Choroid plexus epithelial cell (primary cell): ENCODE measurements around the gene CST7.

Experiments used
- DNase-seq: peaks from one replicate; pipeline ENCODE4 v3.0.0-alpha.2; 2010; ENCODE audit warnings: low read depth
- H3K4me3 ChIP-seq: 2 replicates; pipeline ENCODE4 v1.5.1; 2011; ENCODE audit warnings: low read depth, mild to moderate bottlenecking, control low read depth, low read length, moderate library complexity
- TF ChIP-seq, protein P1 (sequence below): conservative IDR thresholded peaks from 2 replicates; pipeline ENCODE4 v1.5.1; 2011; ENCODE audit warnings: low read depth, mild to moderate bottlenecking, control low read depth, inconsistent platforms, low read length, moderate library complexity

Gene CST7

DNA sequence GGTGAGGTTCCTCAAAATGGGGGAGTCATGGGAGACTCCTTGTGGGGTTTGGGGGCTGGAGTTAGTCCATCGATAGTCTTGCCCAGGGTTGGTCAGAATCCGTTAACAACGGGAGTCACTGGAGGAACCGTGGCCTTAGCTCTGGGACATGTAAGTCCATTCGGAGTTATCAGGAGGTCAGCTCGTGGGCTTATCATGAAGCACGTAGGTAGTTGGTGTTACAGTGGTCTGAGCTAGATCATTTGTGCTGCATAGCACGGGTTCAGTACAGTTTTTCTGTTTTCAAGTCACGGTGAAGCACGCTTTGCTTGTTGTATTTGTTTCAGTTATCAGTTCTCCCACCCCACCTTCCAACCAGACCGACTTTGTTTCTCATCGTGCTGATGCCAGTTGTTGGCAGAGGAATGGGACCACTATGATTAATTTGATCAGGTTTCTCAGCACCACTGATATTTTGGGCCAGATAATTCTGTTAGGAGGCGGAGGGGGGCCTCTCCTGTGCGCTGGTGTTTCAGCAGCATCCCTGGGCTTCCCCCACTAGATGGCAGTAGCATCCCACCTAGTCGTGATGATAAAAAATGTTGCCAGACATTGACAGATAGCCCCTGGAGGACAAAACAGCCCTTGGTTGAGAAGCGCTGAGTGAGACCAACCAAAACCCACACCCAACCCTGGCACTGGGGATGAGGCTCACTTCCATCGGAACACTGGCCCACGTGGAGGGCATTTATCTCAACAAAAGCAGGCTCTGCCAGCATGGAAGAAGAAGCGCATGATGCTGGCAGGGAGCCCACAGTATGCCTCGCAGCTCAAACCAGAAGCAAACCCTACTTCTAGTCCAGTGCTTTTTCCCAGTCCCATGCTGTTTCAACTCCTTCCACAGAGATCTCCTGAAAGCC lies 45.6 kb downstream of the CST7 start:
- TF ChIP-seq, protein P1, sequence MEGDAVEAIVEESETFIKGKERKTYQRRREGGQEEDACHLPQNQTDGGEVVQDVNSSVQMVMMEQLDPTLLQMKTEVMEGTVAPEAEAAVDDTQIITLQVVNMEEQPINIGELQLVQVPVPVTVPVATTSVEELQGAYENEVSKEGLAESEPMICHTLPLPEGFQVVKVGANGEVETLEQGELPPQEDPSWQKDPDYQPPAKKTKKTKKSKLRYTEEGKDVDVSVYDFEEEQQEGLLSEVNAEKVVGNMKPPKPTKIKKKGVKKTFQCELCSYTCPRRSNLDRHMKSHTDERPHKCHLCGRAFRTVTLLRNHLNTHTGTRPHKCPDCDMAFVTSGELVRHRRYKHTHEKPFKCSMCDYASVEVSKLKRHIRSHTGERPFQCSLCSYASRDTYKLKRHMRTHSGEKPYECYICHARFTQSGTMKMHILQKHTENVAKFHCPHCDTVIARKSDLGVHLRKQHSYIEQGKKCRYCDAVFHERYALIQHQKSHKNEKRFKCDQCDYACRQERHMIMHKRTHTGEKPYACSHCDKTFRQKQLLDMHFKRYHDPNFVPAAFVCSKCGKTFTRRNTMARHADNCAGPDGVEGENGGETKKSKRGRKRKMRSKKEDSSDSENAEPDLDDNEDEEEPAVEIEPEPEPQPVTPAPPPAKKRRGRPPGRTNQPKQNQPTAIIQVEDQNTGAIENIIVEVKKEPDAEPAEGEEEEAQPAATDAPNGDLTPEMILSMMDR = peak; percentile 96
- no peak overlapping the region for H3K4me3 ChIP-seq

DNA sequence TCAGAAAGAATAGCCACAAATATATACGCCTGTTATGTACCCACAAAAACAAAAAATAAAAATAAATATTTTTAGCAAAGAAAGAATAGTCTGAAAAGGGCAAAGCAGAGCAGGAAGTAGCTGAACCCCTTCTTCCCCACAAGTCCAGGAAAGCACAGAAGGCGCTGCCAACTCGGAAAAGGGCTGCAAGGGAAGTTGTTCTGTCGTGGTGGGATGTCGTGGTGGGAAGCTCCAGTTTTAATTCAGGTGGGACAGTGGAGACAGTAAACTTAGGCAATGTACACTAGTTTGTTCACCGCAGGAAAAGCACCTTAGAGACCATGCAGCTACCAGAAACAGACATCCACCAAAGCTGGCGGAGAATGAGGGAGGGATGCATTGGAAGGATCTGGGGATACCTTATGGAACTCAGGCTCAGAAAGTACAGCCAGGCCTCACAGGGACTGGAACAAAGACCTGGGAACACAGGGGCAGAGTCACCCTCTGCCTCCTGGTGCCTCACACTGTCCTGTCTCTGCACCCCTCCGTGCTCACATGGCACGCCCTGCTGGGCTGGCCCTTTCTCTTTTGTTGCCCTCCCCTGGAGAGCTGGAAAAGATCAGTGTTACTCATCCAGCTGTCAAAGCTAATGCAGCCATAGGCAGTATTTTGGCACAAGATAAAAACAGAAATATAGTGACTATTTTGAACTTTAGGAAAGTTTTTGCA lies 46.8 kb downstream of the CST7 start:
- peak; percentile 17 for DNase-seq
- TF ChIP-seq, protein P1 = no peak
- H3K4me3 ChIP-seq = no peak overlapping the region

More for the DNA sequence above, 45.6 kb downstream of the CST7 start:
- DNase-seq = peak; percentile 82

DNA sequence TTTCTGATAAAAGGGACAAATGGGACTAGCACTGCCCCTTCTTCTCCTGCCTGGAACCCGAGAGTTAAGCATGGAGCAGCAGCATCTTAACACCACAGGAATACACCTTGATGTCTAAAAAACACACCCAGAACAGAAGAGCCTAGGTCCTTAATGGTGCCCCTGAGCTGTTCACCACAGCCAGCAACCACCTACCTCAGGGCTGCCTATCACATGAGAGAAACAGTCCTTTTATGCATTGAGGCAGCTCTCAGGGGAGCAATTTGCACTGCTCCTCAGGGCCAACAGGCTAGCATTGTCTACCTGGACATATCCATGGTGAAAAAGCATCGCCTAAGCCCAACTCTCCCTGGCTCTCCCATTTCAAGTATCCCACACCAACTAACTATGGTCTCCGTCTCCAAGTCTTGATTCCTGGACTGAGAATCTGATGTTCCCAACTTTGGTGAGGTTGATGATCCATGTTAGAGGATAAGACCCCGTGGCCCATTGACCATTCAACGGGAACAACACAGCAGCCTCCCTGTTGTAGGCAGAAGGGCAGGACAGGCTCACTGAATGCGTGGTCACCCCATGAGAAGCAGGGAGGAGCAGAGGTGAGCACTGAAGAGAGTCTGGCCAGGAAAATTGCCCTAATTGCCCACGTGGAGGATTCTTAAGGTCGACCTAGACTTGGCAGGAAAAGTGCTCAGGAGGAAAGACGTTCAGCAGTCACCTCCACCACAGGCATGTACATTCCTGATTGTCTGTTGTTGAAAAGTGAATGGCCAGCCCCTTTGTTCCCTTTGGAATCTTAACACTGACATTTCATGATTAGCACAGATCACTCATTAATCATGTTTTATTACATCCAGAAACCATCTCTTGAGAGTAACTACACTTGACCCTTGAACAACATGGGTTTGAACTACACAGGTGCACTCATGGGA lies 47.6 kb downstream of the CST7 start:
- H3K4me3 ChIP-seq = no peak overlapping the region
- TF ChIP-seq, protein P1 = no peak
- DNase-seq = no peak

DNA sequence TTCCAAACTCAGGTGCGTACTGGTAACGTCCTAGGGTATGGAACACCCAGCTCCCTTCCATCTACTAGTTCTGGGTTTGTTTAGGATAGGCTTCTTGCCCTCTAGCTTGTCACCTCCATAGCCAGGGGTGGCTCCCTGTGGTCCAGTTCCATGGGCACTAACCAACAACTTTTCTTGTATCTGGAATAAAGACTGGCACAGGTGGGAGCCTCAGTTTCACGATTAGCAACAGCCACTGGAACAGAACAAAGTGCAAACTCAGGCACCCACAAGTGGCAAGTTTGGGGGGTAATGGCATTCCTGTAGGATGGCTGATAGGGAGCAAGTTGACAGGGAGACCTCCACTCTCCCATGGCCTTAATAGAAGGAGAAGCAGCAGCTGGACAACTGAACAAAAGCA lies 49.1 kb downstream of the CST7 start:
- no peak for DNase-seq
- TF ChIP-seq, protein P1 = no peak
- H3K4me3 ChIP-seq = no peak overlapping the region

DNA sequence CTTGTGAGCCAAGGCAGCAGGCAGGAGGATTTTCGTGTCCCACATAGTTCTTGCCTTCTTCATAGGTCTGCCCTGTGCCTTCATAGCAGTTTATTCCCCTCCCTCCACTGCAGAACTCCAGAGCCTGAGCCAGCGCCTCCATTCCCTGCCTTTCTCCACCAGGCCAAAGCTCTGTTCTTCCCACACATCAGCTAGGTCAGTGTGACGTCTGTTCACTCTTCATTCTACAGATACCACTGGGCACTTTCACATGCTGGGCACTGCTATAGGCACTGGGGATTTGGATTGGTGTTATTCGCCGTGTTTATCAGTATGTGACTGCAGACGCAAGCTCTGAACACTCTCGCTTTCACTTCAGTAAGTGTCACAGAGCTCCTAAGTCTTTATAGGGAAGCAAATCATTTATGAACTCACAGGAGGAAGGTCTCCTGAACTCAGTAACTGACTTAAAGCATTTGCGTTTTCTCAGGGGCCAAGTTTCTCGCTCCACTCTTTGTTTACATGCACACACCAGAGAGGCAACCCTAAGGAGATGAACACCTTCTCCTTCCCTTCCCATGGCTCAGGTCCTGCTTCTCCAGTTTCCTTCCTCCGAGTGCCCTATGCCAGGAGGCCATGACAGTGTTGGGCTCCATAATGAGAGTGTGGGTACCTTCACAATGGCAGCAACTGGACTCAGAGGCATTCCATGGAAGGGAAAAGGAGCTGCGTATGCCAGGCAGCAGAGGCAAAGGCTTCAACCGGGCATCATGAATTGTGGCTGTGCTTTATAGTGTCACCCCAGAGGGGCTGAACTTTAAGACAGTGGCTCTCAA lies 49.8 kb downstream of the CST7 start:
- DNase-seq = no peak
- TF ChIP-seq, protein P1 = no peak
- no peak overlapping the region for H3K4me3 ChIP-seq

DNA sequence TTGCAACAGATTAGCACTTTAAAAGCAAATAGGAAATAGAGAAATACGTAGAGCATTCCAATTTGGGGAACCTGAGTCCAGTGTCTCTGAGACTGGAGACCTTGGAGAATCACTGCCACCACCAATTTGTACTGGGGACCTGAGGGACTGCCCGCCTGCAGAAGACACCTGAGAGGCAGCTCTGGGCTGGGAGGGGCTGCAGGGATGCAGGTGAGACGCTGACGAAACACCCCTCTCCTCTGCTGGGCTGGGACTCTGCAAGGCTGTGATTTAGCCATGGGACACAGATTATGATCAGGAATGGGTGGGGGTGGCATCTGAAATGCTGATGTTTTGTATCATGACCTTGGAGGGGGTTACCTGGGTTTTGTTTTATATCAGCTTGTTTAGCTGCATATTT lies 50.5 kb downstream of the CST7 start:
- DNase-seq = no peak
- TF ChIP-seq, protein P1 = no peak
- no peak overlapping the region for H3K4me3 ChIP-seq
